Inflammatory macrophage treated with lipopolysaccharide for 4 hours (primary cell): Measurements from ENCODE around the gene H2AZ1.
"Not testable (repeated sequence)": the region's sequence is repeated elsewhere in the genome, so short reads cannot be mapped to it uniquely, and the experiment has no call there.

Source experiments
- DNase-seq: peaks from one replicate; pipeline ENCODE4 v3.0.0-alpha.2; 2020

H2AZ1 gene

GRCh38 chr4:99949999-99950912 lies at the start of gene H2AZ1:
H2AZ1 (minus strand) TSS chr4:99950275; CDS start chr4:99950170, 105 bp downstream.
- DNase-seq: peak; percentile 99

- DNase-seq: no peak
Observed at GRCh38 chr4:99998062-99998867, 48.2 kb upstream of the H2AZ1 start.

- DNase-seq: no peak
Observed at GRCh38 chr4:99991741-99992140, 41.7 kb upstream of the H2AZ1 start.

- no peak for DNase-seq
Observed at GRCh38 chr4:99987681-99988080, 37.6 kb upstream of the H2AZ1 start.

- DNase-seq: no peak
Observed at GRCh38 chr4:99986792-99987191, 36.7 kb upstream of the H2AZ1 start.

- DNase-seq: no peak
Observed at GRCh38 chr4:99983289-99983943, 33.3 kb upstream of the H2AZ1 start.

GRCh38 chr4:99979872-99980271 lies 29.8 kb upstream of the H2AZ1 start:
- DNase-seq: no peak

- DNase-seq: no peak
Observed at GRCh38 chr4:99971453-99972111, 21.5 kb upstream of the H2AZ1 start.

GRCh38 chr4:99968330-99968729 lies 18.3 kb upstream of the H2AZ1 start:
- no peak for DNase-seq

- DNase-seq: no peak
Observed at GRCh38 chr4:99966692-99967091, 16.6 kb upstream of the H2AZ1 start.

GRCh38 chr4:99965674-99966350 lies 15.7 kb upstream of the H2AZ1 start:
- DNase-seq: no peak

- DNase-seq: no peak
Observed at GRCh38 chr4:99965173-99965572, 15.1 kb upstream of the H2AZ1 start.

GRCh38 chr4:99961711-99962110 lies 11.6 kb upstream of the H2AZ1 start:
- peak; percentile 74 for DNase-seq

GRCh38 chr4:99960648-99961047 lies 10.6 kb upstream of the H2AZ1 start:
- DNase-seq: no peak

- DNase-seq: not testable (repeated sequence)
Observed at GRCh38 chr4:99958207-99958606, 8.1 kb upstream of the H2AZ1 start.

- DNase-seq: no peak
Observed at GRCh38 chr4:99950913-99951254, 809 bp upstream of the H2AZ1 start.

- DNase-seq: peak; percentile 92
Observed at GRCh38 chr4:99949034-99949998, 759 bp downstream of the H2AZ1 start.

- no peak for DNase-seq
Observed at GRCh38 chr4:99947608-99948007, 2.5 kb downstream of the H2AZ1 start.

GRCh38 chr4:99947190-99947578 lies 2.9 kb downstream of the H2AZ1 start:
- DNase-seq: no peak

GRCh38 chr4:99946356-99947189 lies 3.5 kb downstream of the H2AZ1 start, which contains the start of gene DNAJB14:
DNAJB14 (minus strand) TSS chr4:99946618; CDS start chr4:99946571, 47 bp downstream.
- peak; percentile 84 for DNase-seq
